ENCODE results near the gene CNPY1.

DNA sequence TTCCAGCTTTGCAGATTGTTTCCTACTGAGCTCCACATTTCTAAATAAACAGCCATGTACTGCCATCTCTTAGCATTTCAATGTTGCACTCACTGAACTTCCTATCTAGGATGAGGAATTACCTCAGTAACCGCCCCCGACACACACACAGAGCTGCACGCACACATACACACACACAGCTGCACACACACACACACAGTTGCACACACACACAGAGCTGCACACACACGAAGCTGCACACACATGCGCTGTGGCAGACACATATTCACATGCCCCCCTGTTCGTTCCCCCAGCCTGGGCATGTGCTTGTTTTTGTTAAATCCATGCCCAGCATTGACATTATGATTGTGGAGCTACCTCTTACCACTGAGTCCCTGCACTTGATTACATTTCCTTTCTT lies 39.6 kb upstream of the CNPY1 start:
- TF ChIP-seq CTCF (IDR thresholded peaks at IDR 0.05 in 4 of 5, conservative IDR thresholded peaks at IDR 0.05 in 1 of 5) (no peak), POLR2A (IDR thresholded peaks at IDR 0.05) (no peak)

Measured in gastrocnemius medialis (tissue), 4 donors.